NCI-H1436 treated with DMSO at 0.1 percent for 48 hours (cell line): ENCODE results near the gene FOXF2.

Experiments used
- DNase-seq: peaks from one replicate; lab custom pipeline; 2025; lab: John Stamatoyannopoulos, UW

Gene FOXF2

GRCh38 chr6:1379017-1379787 lies 10.2 kb upstream of the FOXF2 start:
- no peak for DNase-seq

DNA sequence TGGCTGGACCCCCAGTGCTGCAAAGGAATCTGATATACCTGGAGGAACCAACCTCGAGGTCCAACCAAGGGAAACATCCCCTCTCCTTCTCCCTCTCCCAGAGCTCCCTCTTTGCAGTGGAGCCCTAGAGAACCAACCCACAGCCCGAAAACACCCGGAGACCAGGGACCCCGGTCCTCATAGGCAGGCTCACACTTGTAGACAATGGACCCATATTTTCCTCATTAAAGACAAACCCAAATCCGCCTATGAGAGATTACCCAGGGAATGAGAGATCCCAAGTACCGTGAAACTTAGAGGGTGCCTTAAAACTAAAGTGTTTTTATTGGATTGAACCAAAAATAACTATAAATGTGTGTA lies 9.6 kb upstream of the FOXF2 start:
- no peak for DNase-seq

- no peak for DNase-seq
Measured at GRCh38 chr6:1380625-1381427, 8.6 kb upstream of the FOXF2 start.

DNA sequence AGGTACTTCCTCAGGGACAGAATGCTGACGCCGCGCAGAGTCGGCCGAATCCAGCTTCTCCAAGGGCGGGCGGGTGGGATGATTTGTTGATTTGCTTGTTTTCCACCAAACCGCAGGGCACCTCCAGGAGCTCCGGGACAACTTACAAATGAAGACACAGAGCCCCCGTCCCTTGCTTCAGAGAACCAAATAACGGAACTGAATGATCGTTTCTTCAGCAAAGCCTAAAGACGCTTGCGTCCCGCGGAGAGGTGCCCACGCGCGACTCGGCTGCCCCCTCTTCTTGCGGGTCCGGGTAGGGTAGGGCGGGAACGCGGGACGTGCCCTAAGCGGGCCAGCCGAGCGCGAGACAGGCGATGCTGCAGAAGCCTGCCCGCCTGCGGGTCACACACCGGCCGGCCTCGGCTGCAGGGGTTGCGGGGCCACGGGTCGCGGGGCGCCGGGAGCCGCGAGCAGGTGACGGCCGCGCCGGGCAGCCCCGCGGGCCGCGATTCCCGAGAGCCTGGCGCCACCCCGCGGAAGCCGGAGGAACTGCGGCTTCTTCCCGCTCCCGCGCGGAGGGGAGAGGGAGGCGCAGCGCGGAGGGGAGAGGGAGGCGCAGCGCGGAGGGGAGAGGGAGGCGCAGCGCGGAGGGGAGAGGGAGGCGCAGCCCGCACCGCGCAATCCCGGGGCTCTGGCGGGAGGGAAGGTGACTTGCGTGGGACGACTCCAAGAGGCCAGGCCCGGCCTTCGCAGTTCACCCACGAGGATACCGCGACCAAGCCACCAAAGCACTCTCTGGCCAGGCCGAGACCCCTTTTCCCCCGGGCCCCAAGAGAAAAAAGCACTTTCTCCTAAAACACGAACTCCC lies 7.7 kb upstream of the FOXF2 start:
- no peak for DNase-seq

- DNase-seq = no peak
Measured at GRCh38 chr6:1382331-1382882, 7.0 kb upstream of the FOXF2 start.

DNA sequence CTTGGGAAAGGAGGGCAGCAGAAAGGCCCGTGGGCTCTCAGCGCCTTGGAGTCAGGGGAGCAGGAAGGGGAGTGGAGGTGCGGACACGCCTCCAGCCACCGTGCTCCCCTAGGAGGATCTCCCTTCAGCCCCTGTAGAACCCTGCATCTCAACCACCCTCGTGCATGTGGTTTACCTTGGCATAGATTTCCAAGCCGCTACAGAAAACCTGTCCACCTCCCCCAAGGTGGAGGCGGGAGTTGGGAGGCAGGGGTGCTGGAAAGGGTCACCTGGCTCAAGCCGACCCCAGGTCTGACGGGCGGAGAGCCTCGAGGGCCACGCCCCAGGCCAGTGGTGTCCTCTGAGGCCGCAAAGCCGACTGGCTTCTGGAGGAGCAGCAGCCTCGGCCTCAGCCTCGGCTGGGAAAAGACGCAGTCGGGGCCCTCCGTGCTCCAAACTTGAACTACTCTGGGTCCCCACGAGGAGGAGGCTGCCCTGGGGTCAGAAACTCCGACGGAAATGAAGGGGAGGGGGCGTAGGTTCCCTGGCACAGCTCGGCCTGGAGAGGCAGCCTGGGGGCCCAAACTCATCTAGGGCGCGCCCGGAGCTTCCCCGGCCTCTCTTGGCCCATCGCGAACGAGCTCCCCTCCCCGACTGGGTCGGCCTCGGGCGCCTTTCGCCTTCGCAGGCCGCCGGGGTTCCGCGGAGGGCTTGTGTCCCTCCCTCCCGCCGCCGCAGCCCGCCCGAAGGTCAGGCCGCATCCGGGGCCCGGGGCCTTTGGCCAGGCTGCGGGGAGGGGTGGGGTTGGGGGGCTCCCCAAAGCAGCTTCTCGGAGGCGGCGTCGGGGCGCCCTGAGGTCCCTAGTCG lies 6.3 kb upstream of the FOXF2 start:
- DNase-seq = no peak

DNA sequence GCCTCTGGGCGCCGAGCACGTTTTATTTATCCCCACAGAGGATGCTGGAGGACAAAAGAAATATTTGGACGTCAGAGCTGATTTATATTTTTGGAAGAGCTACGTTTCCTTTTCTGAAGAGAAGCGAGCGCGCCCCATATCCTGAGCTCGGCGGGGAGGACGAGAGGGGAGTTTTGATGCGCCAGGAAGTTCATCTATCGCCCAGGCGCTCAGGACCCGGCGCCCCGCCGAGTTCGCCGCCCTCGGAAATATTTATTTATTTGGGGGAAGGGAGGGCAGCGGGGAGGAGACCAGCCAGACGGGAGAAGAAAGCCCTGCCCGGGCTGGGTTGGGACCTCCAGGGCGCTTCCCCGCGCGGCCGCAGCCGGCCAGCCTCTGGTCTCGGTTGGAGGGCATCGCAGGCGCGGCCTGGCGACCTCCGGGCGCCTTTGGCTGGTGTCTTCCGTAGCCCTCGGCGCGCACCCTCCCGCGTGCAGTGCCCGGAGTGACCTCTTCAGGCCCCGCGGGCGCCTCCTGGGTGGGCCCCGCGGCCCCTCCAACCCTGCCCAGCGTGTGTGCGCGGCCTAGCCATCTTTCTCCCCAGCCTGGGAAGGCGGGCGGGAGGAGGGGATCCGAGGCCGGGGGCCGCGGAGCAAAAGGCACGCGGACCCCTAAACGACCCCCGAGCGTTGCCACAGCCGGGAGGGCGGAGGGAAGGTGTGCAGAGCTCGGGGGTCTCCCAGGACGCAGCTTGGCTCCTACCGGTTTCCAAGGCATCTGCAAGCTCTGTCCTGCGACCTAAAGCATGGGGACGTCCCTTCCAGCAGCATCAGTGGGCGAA lies 5.4 kb upstream of the FOXF2 start:
- no peak for DNase-seq

GRCh38 chr6:1384549-1385128 lies 4.7 kb upstream of the FOXF2 start:
- no peak for DNase-seq

- no peak for DNase-seq
Measured at GRCh38 chr6:1385129-1386037, 4.0 kb upstream of the FOXF2 start.

DNA sequence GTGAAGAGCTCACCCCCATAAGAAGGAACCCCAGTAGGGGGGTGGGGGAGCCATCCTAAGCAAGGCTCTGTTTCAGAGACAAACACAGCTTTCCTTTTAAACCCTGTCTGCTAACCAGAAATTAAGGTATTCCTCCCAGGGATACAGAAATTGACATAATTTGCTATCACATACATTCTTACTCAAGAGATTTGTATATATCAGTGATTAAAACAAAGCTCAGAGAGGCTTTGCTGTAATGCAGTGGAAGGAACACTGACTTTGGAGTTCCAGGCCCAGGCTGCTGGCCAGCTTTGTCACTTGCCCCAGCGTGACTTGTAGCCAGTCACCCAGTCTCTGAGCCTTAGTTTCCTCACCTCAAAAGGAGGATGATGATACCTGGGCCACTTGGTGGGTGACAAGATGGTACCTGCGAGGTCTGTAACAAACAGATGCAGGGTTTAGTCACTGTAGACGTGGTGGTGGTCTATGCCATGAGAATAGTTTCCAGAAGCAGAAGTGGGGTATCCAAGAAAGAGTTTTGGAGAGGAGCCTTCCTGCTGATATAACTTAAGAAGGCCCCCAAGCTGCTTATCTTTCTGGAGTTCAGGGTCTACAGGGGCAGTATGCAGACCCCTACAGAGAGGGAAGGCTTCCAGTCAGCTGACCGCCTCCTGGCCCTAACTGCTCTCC lies 3.2 kb upstream of the FOXF2 start:
- no peak for DNase-seq

- no peak for DNase-seq
Measured at GRCh38 chr6:1387538-1387875, 1.9 kb upstream of the FOXF2 start.

GRCh38 chr6:1387876-1388629 lies 1.3 kb upstream of the FOXF2 start:
- no peak for DNase-seq

GRCh38 chr6:1388630-1389368 lies 577 bp upstream of the FOXF2 start:
- no peak for DNase-seq

GRCh38 chr6:1390133-1390945 lies 963 bp downstream of the FOXF2 start:
- no peak for DNase-seq

- no peak for DNase-seq
Measured at GRCh38 chr6:1390946-1391799, 1.8 kb downstream of the FOXF2 start.
